HG02763 (cell line): ENCODE data around the gene ZEB1.
"Not testable (repeated sequence)": the region's sequence is repeated elsewhere in the genome, so short reads cannot be mapped to it uniquely, and the experiment has no call there.

Experiments used
- ATAC-seq: cut with Tn5 transposase; IDR thresholded peaks from one replicate; pipeline ENCODE4 v1.9.1; 2021; ENCODE audit warnings: mild to moderate bottlenecking, moderate library complexity; ENCODE audit not compliant: unreplicated experiment

ZEB1 gene

GRCh38 chr10:31484431-31485135 lies 165.6 kb downstream of the ZEB1 start:
- no peak for ATAC-seq

DNA sequence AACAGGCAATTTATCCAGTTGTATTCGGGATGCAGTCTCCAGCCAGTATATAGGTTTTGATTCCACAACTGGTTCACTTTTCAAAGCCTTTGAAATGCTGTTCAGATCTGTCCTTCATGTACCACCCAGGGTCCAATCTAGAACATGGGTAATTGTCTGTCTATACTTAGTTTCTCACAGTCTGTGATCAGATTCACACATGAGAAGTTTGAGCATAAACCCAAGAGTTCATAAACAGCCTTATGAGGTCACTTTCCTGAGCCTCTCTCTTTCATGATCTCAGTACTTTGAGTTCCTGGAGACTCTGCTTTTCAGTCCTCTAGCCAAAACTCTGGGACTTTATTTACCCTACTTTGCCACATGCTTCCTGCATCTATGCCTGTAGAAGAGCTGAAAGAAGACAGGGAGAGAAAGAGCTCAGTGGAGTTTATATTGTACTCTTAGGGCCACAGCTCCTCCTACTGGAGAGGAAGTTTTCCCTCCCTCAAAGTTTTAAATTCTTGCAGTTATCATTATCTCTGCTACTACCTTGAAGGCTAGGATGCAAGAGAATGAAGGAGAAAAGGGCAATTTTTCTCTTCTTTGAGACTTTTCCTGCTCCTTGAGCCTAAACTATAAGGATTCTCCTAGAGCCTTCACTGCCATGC lies 172.0 kb downstream of the ZEB1 start:
- no peak for ATAC-seq

DNA sequence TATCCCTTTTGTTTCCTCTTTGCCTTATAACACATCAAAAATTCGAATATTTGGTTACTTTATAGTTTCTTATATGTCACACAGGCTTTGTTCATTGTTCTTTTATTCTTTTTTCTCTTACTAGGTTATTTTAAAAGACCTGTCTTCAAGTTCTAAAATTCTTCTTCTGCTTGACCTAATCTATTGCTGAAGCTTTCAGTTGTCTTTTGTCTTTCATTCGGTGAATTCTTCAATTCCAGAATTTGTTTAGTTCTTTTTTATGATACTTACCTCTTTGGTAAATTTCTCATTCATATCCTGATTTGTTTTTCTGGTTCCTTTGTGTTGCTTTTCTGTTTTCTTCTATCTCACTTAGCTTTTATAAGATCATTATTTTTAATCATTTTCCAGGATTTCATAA lies 188.4 kb downstream of the ZEB1 start:
- ATAC-seq = no peak

GRCh38 chr10:31508234-31508633 lies 189.2 kb downstream of the ZEB1 start:
- no peak for ATAC-seq

GRCh38 chr10:31508882-31509281 lies 189.9 kb downstream of the ZEB1 start:
- no peak for ATAC-seq

GRCh38 chr10:31509989-31510388 lies 191.0 kb downstream of the ZEB1 start:
- ATAC-seq = no peak

GRCh38 chr10:31515116-31515515 lies 196.1 kb downstream of the ZEB1 start:
- no peak for ATAC-seq

DNA sequence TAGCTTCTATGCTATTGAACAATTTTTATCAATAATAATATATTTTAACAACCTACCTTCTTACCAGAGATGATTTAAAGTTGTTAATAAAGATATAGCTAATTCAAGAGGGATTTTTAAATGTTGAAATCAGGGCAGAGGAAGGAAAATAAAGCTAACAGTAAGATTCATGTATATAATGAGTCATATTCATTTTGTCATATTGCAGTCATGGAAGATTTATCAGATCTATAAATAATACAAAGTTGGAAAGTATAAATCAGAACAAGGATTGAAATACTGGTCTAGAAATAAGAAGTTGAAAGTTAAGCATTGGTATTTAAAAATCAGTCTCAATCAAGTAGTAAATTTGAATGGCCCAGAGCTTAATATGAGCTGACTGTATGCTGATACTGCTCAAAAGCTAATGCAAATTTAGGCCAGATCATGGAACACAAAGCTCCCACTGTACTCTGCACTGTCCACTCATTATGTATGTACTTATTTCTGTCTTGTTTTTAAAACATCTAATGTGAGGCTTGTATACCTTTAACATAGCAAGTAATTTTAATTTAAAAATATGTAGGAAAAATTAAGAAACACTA lies 196.9 kb downstream of the ZEB1 start:
- no peak for ATAC-seq

- ATAC-seq = no peak
Measured at GRCh38 chr10:31520986-31521831, 202.2 kb downstream of the ZEB1 start.

DNA sequence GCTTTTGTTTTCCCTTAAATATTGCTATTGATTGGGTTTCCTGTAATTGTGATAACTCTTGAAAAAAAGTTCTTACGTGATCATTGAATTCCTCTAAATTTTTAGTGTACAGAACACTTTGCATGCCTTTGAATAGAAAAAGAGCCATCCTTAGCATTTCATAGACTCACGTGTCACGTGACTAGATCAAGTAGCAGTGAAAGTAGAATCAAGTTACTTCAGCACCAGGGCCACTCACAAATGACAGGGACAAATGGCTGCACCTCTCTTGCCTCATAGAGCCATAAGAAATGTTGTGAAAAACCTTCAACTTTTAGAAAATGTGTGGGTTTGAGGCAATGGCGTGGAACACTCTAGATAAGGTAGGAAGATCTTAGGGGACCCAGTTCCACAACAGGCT lies 203.8 kb downstream of the ZEB1 start:
- ATAC-seq = no peak

DNA sequence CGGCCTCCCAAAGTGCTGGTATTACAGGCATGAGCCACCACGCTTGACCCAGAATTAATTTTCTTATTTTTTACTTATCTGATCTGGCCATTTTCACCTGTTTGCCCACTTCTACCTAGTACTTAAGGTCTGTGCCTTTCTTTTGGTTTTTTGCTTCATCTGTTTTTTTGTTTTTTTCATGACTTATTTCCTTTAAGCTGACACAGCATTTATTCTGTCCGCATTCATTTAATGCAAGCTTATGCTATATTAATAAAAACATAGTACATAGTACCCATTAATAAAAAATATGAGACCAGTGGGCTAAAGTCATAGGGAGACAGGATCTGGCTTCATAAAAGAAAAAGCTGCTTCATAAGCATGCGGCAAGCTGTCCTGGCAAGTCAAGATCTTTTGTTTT lies 205.4 kb downstream of the ZEB1 start:
- no peak for ATAC-seq

DNA sequence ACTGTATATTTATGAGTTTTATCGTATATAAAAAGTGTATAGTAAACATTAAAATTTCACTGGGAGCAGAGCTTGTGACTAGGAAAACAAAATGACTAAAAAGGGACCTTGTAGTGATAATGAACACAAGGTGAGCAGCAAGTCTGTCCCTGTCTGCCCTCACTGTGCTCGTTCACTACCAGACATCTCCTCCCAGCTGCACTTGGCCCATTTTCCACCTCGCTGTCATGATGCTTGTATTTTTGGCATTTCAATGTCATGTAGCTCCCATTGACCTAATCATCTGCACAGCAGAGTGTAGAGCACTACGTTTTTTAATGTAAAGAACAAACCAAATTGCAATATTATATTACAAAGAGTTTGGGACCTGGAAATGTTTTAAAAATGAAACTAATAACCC lies 207.2 kb downstream of the ZEB1 start:
- ATAC-seq = no peak

DNA sequence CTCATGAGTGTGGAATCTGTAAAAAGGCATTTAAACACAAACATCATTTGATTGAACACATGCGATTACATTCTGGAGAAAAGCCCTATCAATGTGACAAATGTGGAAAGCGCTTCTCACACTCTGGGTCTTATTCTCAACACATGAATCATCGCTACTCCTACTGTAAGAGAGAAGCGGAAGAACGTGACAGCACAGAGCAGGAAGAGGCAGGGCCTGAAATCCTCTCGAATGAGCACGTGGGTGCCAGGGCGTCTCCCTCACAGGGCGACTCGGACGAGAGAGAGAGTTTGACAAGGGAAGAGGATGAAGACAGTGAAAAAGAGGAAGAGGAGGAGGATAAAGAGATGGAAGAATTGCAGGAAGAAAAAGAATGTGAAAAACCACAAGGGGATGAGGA lies 207.7 kb downstream of the ZEB1 start:
- ATAC-seq = no peak

- no peak for ATAC-seq
Measured at GRCh38 chr10:31528831-31529230, 209.8 kb downstream of the ZEB1 start.

GRCh38 chr10:31536302-31536701 lies 217.3 kb downstream of the ZEB1 start:
- no peak for ATAC-seq

GRCh38 chr10:31549896-31550295 lies 230.9 kb downstream of the ZEB1 start:
- ATAC-seq = no peak

DNA sequence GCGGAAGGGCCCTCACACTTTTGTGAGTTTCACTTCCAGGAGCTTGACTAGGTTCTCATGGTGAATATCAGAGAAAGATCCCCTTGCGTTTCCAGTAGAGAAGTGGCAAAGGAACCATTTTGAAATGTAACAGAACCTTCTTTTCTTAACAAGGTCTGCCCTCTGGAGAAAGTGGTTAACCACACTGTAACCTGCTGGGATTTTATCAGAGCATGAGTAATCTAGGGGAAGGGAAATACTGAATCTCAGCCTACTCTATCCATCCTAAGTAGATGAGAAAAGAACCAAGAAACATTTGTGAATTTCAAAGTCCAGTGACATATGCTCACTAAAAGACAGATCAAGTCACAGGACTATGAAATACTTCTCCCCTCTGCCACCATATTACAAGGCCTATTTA lies 235.5 kb downstream of the ZEB1 start:
- no peak for ATAC-seq

- no peak for ATAC-seq
Measured at GRCh38 chr10:31557854-31558253, 238.8 kb downstream of the ZEB1 start.

GRCh38 chr10:31568252-31568861 lies 249.3 kb downstream of the ZEB1 start:
- not testable (repeated sequence) for ATAC-seq

DNA sequence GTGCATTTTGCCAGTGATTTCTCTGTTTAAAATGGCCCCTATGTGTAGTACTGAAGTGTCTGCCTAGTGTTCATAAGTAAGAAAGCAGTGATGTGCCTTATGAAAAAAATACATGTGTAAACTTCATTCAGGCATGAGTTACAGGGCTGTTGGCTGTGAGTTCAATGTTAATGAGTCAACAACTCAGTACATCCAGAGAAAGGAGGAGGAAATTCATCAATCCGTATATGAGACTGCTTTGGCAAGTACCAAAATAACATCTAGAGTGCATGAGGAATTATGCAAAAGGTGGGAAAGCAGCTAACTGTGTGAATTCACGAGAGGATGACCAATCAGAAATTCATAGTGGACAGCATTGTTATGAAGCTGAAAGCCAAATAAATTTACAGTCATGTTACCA lies 255.6 kb downstream of the ZEB1 start:
- ATAC-seq = no peak
